SK-N-MC (cell line): Measurements from ENCODE around the gene USP37.

ENCODE experiments used
- EZH2 ChIP-seq: fragments of 200-600 bp; sonication (generic); IDR thresholded peaks from one replicate; pipeline ENCODE4 v1.6.1; 2017; ENCODE audit warnings: antibody characterized with exemption
- FOXP2 ChIP-seq: optimal IDR thresholded peaks from 2 replicates; pipeline ENCODE3; 2011; ENCODE audit warnings: mild to moderate bottlenecking, moderate library complexity; ENCODE audit not compliant: insufficient read depth; ENCODE audit errors: extremely low read length, control extremely low read depth
- POLR2AphosphoS5 ChIP-seq: IDR thresholded peaks from 2 replicates; pipeline ENCODE4 v1.6.1; 2012; ENCODE audit warnings: mild to moderate bottlenecking, low read depth, low read length, borderline replicate concordance

DNA sequence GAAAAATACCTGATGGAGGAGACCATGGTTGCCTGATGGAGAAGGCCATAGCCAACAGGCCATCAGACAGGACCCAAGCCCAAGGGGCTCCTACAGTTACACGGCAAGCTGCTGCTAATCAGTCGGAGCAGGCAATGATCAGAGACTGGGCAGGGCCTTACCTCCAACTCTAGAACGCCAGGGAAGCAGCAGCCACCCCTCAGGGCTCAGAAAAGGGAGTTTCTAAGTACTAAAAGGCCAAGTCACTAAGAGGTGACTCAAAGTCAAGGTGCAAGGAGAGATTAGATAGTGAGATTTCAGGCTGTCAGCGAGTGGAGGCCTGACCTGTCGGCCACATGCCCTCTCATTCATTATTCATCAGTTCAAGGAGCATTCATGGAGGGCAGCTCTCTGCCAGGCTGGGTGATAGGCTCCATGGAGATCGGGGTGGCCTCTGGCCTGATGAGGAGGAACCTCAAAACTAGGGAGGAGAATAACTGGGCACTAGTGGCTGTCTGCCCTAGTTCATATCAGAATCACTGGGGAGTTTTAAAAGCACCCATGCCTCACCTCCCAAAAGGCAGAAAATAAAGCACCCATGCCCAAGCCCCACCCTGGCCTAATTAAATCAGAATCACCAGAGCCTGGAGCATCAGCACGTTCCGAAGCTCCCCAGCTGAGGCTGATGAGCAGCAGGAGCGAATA, 145.6 kb downstream of the USP37 start:
- TF ChIP-seq EZH2 (no peak), POLR2AphosphoS5 (no peak), FOXP2 (no peak)
